Endothelial cell of umbilical vein (primary cell): Measurements from ENCODE around the gene TEAD3. TPM values are rescaled to one million over a fixed set of nuclear protein-coding genes. Genes with fewer than 3 reads are reported as not detected.

Experiments used
- BruUV-seq: library from RNA; stranded (reverse); fragments of 400-500 nt; replicated peaks from 2 replicates; lab custom pipeline; 2021; lab: Mats Ljungman, UMichigan
- CTCF ChIA-PET: fragments of 300-600, 350-600 bp; sonication (Branson Sonifier 250); formaldehyde crosslinking; loops from one replicate; lab custom pipeline; 2021; ENCODE audit warnings: antibody characterized with exemption, inconsistent platforms; lab: Charles Lee
- POLR2A ChIA-PET: fragments of 300-600, 350-600 bp; sonication (Branson Sonifier 250); formaldehyde crosslinking; loops from one replicate; lab custom pipeline; 2021; ENCODE audit warnings: antibody characterized with exemption, inconsistent platforms; lab: Charles Lee
- DNase-seq: peaks from one replicate; pipeline ENCODE4 v3.0.0-alpha.2; 2011; ENCODE audit warnings: low read depth, low spot score
- FAIRE-seq: peaks from 2 replicates; lab custom pipeline; 2011; peaks lifted over from hg19 to GRCh38; lab: Jason Lieb, UNC
- H2AFZ ChIP-seq: 2 replicates; pipeline ENCODE4 v1.6.0; 2012; ENCODE audit warnings: low read depth, low read length, control low read depth, inconsistent platforms
- H3K27ac ChIP-seq: 2 replicates; pipeline ENCODE4 v1.5.1; 2011; ENCODE audit warnings: low read depth, mild to moderate bottlenecking, control low read depth, low read length, moderate library complexity; ENCODE audit not compliant: insufficient read depth
- H3K27me3 ChIP-seq, 2 experiments: 2 replicates each; pipeline versions ENCODE4 v1.6.0 to v1.6.1; 2011; ENCODE audit warnings: low read length in 2 of 2, mixed read lengths in 1 of 2; ENCODE audit not compliant: control insufficient read depth in 2 of 2, insufficient read depth in 2 of 2
- H3K36me3 ChIP-seq, 2 experiments: 2 replicates in 1 of 2; 3 replicates in 1 of 2; pipeline ENCODE4 v1.5.1; 2011; ENCODE audit warnings: low read length in 2 of 2, mild to moderate bottlenecking in 1 of 2, moderate library complexity in 1 of 2; ENCODE audit not compliant: control insufficient read depth in 2 of 2, insufficient read depth in 2 of 2; ENCODE audit errors: extremely low read depth in 1 of 2
- H3K4me1 ChIP-seq: 3 replicates; pipeline ENCODE4 v1.5.1; 2011; ENCODE audit warnings: mild to moderate bottlenecking, low read length; ENCODE audit not compliant: control insufficient read depth, insufficient read depth; ENCODE audit errors: extremely low read depth
- H3K4me2 ChIP-seq: 2 replicates; pipeline ENCODE4 v1.6.1; 2011; ENCODE audit warnings: low read length, control low read depth, mixed read lengths; ENCODE audit not compliant: insufficient read depth
- H3K4me3 ChIP-seq, 3 experiments: fragments of 200-600 bp in 1 of 3; sonication (generic), shearing (Covaris generic) in 1 of 3; replicated peaks in 1 of 3; 2 replicates each; pipeline ENCODE4 v1.5.1; 2011 to 2016; ENCODE audit warnings: control low read depth in 3 of 3, low read length in 3 of 3, mild to moderate bottlenecking in 2 of 3, inconsistent platforms in 1 of 3, low read depth in 1 of 3, moderate library complexity in 1 of 3; ENCODE audit not compliant: insufficient read depth in 1 of 3
- H3K79me2 ChIP-seq: 2 replicates; pipeline ENCODE4 v1.6.0; 2012; ENCODE audit warnings: low read length, inconsistent platforms; ENCODE audit not compliant: control insufficient read depth, insufficient read depth
- H3K9ac ChIP-seq: replicated peaks from 2 replicates; pipeline ENCODE3; 2011; ENCODE audit warnings: low read length, control low read depth; ENCODE audit not compliant: insufficient read depth; ENCODE audit errors: extremely low read depth
- H3K9me1 ChIP-seq: replicated peaks from 3 replicates; pipeline ENCODE4 v1.6.0; 2011; ENCODE audit warnings: mild to moderate bottlenecking, low read length; ENCODE audit not compliant: control insufficient read depth, insufficient read depth; ENCODE audit errors: extremely low read depth
- H3K9me3 ChIP-seq: replicated peaks from 2 replicates; pipeline ENCODE4 v1.5.1; 2012; ENCODE audit warnings: low read length, inconsistent platforms; ENCODE audit not compliant: control insufficient read depth, insufficient read depth
- H4K20me1 ChIP-seq: replicated peaks from 2 replicates; pipeline ENCODE3; 2011; ENCODE audit warnings: mild to moderate bottlenecking, low read length; ENCODE audit not compliant: control insufficient read depth, insufficient read depth; ENCODE audit errors: extremely low read depth
- CTCF ChIP-seq, 2 donors: IDR thresholded peaks; 1 replicate in 1 of 2; 2 replicates in 1 of 2; pipeline ENCODE4 v1.5.1; 2011; ENCODE audit warnings: low read length in 2 of 2, mild to moderate bottlenecking in 2 of 2, moderate library complexity in 2 of 2, control low read depth in 1 of 2, inconsistent platforms in 1 of 2, low read depth in 1 of 2; ENCODE audit not compliant: insufficient read depth in 1 of 2; ENCODE audit errors: extremely low read depth in 1 of 2
- EZH2 ChIP-seq: IDR thresholded peaks from 2 replicates; pipeline ENCODE4 v1.6.1; 2012; ENCODE audit warnings: borderline replicate concordance, low read depth, mild to moderate bottlenecking, moderate library complexity, low read length, inconsistent platforms; ENCODE audit not compliant: severe bottlenecking
- FOS ChIP-seq: IDR thresholded peaks from 2 replicates; pipeline ENCODE4 v1.6.1; 2011; ENCODE audit warnings: mild to moderate bottlenecking, low read length, moderate library complexity, borderline replicate concordance; ENCODE audit not compliant: insufficient read depth
- GATA2 ChIP-seq: IDR thresholded peaks from 2 replicates; pipeline ENCODE4 v1.7.0; 2011; ENCODE audit warnings: low read depth, mild to moderate bottlenecking, moderate library complexity, mixed read lengths, low read length; ENCODE audit not compliant: insufficient read length, insufficient read depth
- JUN ChIP-seq: IDR thresholded peaks from 2 replicates; pipeline ENCODE4 v1.6.1; 2011; ENCODE audit warnings: borderline replicate concordance, low read depth; ENCODE audit not compliant: insufficient read length, insufficient read depth
- MAX ChIP-seq: IDR thresholded peaks from 2 replicates; pipeline ENCODE4 v1.6.1; 2011; ENCODE audit not compliant: insufficient read depth, insufficient read length
- MYC ChIP-seq: IDR thresholded peaks from one replicate; pipeline ENCODE4 v1.6.1; 2011; ENCODE audit warnings: mild to moderate bottlenecking, low read depth, low read length
- POLR2A ChIP-seq: IDR thresholded peaks from 2 replicates; pipeline ENCODE4 v1.6.1; 2012; ENCODE audit warnings: low read depth, mild to moderate bottlenecking, control low read depth, low read length
- POLR2AphosphoS5 ChIP-seq: IDR thresholded peaks from 2 replicates; pipeline ENCODE4 v1.6.1; 2012; ENCODE audit warnings: low read depth, mild to moderate bottlenecking, control low read depth, low read length, moderate library complexity; ENCODE audit not compliant: insufficient read depth
- dilution Hi-C: fragments of 300-500 bp; cut with MboI; formaldehyde crosslinking; loops from one replicate; pipeline ENCODE4 v1.15.0; 2019; ENCODE audit warnings: low sequenced_read_pairs; ENCODE audit not compliant: extremely low pct_ligation_motif_present
- intact Hi-C: fragments of 100-400 bp; cut with micrococcal nuclease; formaldehyde crosslinking; loops from one replicate; pipeline ENCODE4 v1.10.0; 2022
- polyA plus RNA-seq, 4 experiments: library from polyadenylated mRNA; depleted of rRNA in 3 of 4; stranded (reverse) in 3 of 4; unstranded in 1 of 4; fragments of >200 nt; gene quantifications; 2 replicates each; pipeline versions ENCODE4 v1.2.1 to v1.2.3, GENCODE V29; 2011 to 2012; ENCODE audit warnings: missing spikeins in 1 of 4
- total RNA-seq: library from RNA; stranded (reverse); gene quantifications from 2 replicates; pipeline ENCODE4 v1.2.3, GENCODE V29; 2021

Gene TEAD3
- total and polyA plus RNA-seq, 2 donors (not counting 3 experiments of a cell fraction or from before 2014, with no cell fraction given) = 1.1 to 1.6 TPM

- Histone ChIP-seq H3K4me1 (no peaks in the 10 kb centered on the region), H3K9ac (no peak overlapping the region)
- POLR2A ChIA-PET = interaction anchor here (0.6 kb wide), 1 partner anchor 170 kb away, joined by 4 read pairs; no protein-coding TSS in a partner anchor
Measured at GRCh38 chr6:35488517-35488862, 8.4 kb downstream of the TEAD3 start.

More at GRCh38 chr6:35488517-35488862, 8.4 kb downstream of the TEAD3 start:
- CTCF ChIA-PET = interaction anchor here (0.6 to 1.2 kb wide), 2 partner anchors 11 to 241 kb away, joined by 3 read pairs; no protein-coding TSS in a partner anchor
- Histone ChIP-seq H2AFZ (no peak overlapping the region), H3K36me3 (no peaks in the 10 kb centered on the region), H3K27ac (no peak overlapping the region), H3K9me1 (no peaks in the 10 kb centered on the region), H3K79me2 (no peaks in the 10 kb centered on the region), H4K20me1 (no peaks in the 10 kb centered on the region), H3K4me3 (no peak overlapping the region), H3K27me3 (peaks cover 5 to 6% of the 10 kb centered on the region in 2 experiments), H3K9me3 (no peaks in the 10 kb centered on the region), H3K4me2 (no peak overlapping the region)
- FAIRE-seq (no peak), DNase-seq (no peak)
- TF ChIP-seq CTCF (IDR thresholded peaks at IDR 0.05; ENCODE audit: extremely low read depth in 1 of 2, insufficient read depth in 1 of 2, low read depth in 1 of 2, low read length in 2 of 2) (no peak), FOS (no peak), MYC (no peak), POLR2A (no peak), POLR2AphosphoS5 (no peak), EZH2 (no peak), GATA2 (no peak), MAX (no peak), JUN (no peak)
- intact Hi-C loops (no loop called here), dilution Hi-C loops (no loop called here)
- BruUV-seq = no TSS peak
